GM13977 (cell line): ENCODE data around the gene NOVA2.

Source experiments
- DNase-seq: peaks from one replicate; pipeline ENCODE4 v3.0.0; 2012; ENCODE audit warnings: low spot score
- in situ Hi-C: fragments of 300-500 bp; cut with MboI; formaldehyde crosslinking; loops from one replicate; pipeline ENCODE4 v1.12.0; 2022; ENCODE audit warnings: low sequenced_read_pairs, low pct_unique_long_range_greater_than_20kb, mixed read lengths, inconsistent platforms; ENCODE audit not compliant: unreplicated experiment
- TF ChIP-seq, protein P1 (sequence below): IDR thresholded peaks from 2 replicates; pipeline ENCODE4 v1.5.1; 2012; ENCODE audit warnings: mild to moderate bottlenecking, control low read depth; ENCODE audit not compliant: insufficient read depth; ENCODE audit errors: extremely low read depth, missing control alignments

The NOVA2 gene

GRCh38 chr19:46014941-46015686, 41.4 kb upstream of the NOVA2 start:
- peak; percentile 76 for DNase-seq
- TF ChIP-seq, protein P1, sequence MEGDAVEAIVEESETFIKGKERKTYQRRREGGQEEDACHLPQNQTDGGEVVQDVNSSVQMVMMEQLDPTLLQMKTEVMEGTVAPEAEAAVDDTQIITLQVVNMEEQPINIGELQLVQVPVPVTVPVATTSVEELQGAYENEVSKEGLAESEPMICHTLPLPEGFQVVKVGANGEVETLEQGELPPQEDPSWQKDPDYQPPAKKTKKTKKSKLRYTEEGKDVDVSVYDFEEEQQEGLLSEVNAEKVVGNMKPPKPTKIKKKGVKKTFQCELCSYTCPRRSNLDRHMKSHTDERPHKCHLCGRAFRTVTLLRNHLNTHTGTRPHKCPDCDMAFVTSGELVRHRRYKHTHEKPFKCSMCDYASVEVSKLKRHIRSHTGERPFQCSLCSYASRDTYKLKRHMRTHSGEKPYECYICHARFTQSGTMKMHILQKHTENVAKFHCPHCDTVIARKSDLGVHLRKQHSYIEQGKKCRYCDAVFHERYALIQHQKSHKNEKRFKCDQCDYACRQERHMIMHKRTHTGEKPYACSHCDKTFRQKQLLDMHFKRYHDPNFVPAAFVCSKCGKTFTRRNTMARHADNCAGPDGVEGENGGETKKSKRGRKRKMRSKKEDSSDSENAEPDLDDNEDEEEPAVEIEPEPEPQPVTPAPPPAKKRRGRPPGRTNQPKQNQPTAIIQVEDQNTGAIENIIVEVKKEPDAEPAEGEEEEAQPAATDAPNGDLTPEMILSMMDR, result no peak
- in situ Hi-C loops, result no loop called here

DNA sequence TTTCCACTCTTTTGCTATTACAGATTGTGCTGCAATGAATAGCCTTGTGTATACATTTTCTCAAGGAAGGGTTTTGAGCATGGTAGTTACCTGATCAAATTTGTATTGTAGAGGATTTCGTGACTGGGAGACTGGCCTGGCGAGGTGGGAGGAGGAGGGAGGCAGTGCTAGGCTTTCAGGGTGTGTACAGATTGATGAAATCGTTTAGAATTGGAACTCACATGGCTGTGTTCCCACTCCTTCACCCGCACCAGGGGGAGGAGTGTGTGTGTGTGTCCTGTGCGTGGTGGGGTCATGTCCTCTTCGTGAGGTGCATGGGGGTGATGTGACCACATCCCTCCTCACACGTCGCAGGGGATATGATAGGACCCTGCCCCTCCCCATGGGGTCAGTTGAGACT, 40.9 kb upstream of the NOVA2 start:
- TF ChIP-seq, protein P1, result no peak
- in situ Hi-C loops, result no loop called here
- no peak for DNase-seq

GRCh38 chr19:46009530-46010510, 36.2 kb upstream of the NOVA2 start:
- TF ChIP-seq, protein P1, result peak; percentile 79
- in situ Hi-C loops, result no loop called here
- DNase-seq, result peak; percentile 75

DNA sequence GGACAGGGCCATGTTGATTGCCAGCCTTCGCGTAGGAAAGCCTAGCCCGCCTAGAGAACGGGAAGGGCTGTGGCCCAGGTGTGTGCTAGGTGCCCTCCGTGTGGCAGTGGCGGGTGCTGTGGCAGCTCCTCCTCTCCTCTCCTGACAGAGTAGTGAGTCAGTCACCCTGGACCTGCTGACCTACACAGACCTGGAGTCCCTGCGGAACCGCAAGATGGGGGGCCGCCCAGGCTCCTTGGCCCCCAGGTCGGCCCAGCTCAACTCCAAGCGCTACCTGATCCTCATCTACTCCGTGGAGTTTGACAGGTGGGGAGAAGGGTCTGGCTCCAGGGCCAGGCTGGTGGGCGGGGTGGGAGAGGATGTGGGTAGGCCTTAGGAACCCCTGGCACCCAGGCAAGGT, 32.7 kb upstream of the NOVA2 start:
- no peak for DNase-seq
- TF ChIP-seq, protein P1, result no peak
- in situ Hi-C loops, result no loop called here

GRCh38 chr19:46002678-46003275, 29.1 kb upstream of the NOVA2 start:
- in situ Hi-C loops, result no loop called here

More at GRCh38 chr19:46002678-46003275, 29.1 kb upstream of the NOVA2 start:
- TF ChIP-seq, protein P1, result no peak
- no peak for DNase-seq
